ENCODE measurements around the gene ANKLE1.
A peak's percentile ranks its signal among the peaks of the same experiment; 100 is the strongest.
"Not testable (repeated sequence)": the region's sequence is repeated elsewhere in the genome, so short reads cannot be mapped to it uniquely, and the experiment has no call there.

The ANKLE1 gene

GRCh38 chr19:17285415-17286135, 3.9 kb downstream of the ANKLE1 start:
- DNase-seq, result no peak

DNA sequence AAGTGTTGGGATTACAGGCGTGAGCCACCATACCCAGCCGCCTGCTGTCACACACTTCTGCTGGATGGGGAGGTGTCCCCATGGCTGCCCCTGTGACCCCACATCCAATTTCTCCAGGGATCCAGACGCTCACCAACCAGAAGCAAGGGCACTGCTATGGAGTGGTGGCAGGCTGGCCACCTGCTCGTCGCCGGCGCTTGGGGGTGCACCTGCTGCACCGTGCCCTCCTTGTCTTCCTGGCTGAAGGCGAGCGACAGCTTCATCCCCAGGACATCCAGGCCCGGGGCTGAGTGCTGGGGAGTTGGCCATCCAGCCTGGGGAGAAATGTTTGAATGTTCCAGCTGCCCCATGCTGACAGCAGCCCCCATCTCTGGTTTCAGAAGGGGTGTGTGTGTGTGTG, 4.6 kb downstream of the ANKLE1 start:
- DNase-seq, result no peak

GRCh38 chr19:17286752-17287151, 5.1 kb downstream of the ANKLE1 start:
- DNase-seq, result no peak

DNA sequence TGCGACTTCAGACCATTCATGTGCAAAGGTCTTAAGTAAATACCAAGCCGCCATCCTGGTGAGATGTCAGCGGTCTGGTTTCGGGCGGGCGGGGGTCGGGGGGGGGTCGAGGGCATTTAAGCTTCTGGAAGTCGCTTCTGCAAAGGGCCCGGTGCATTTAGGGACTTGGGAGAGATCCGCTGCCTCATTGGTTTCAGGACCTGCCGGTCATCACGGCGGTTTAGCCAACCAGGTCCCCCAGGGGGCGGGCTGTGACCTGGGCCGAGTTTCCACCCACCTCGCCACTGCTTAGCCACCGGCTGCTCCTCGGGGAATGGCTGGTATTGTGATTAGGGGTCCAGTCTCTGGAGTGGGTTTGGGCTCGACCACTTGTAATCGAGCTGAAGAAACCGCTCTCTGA, 7.8 kb downstream of the ANKLE1 start:
- DNase-seq, result no peak

GRCh38 chr19:17292301-17293074, 10.8 kb downstream of the ANKLE1 start:
- no peak for DNase-seq

GRCh38 chr19:17293605-17294004, 11.9 kb downstream of the ANKLE1 start:
- DNase-seq, result no peak

DNA sequence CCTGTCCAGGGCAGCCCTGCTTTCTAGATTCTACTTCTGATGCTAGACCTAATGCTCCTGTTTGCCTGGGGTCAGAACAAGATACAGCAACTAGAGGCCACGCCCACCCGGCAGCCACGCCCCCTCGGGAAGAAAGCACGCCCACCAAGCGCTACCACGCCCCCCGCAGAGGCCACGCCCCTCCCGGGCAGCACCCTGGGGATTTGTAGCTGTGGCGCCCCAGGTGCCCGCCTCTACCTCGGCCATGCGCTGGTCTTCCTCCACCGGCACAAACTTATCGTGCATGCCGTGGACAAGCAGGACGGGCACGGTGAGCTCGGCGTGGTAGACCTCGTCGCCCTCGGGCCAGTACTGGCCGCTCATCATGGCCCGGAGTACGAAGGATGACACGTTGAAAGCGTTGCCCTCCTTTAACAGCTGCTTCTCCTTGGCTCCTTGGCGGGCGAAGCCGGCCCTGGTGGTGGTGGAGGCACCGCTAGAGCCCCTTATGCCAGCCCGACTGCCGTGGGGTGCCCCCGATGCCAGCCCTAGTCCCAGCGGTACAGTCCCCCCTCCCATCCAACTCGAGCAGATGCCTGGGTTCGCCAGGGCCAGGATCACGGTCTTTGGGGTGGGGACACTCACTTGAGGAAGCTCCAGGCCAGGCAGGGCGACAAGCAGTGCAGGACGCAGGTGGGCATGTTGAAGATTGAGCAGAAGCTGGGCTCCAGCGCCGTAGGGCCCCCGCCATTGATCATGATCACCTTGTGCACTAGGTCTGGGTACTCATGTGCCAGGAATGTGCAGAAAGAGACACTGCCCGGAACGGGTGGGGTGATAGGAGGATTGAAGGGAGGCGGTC, 12.6 kb downstream of the ANKLE1 start:
- DNase-seq, result no peak

GRCh38 chr19:17295551-17295950, 13.8 kb downstream of the ANKLE1 start:
- not testable (repeated sequence) for DNase-seq

DNA sequence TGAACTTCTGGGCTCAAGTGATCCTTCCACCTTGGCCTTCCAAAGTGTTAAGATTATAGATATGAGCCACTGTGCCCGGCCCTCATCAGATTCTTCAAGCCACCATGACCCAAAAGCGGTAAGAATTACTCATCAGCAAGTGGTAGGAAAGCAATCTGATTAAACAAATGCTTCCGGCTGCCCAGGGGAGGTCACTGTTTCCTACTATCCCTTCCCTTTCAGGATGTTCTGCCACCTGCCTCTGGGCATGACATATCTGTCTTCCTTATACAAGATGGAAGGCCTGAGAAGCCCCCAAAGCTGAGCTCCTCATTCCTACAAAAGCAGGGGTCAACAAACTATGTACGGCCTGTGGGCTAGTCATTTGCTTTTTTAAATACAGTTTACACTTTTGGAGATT, 14.6 kb downstream of the ANKLE1 start:
- no peak for DNase-seq

DNA sequence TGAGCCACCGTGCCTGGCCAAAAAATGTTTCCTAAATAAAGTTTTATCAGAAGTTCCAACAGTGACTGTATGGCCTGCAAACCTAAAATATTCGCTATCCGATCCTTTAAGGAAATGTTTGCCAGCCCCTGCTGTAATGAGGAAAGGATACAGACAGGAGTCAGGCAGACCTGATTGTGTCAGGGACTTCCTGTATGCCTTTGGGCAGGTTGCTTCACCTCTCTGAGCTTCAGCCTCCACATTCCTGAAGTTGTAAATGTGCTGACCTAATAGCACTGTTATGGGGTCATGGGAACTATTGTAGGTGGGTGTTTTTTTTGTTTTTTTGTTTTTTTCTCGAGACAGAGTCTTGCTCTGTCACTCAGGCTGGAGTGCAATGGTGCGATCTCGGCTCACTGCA, 15.3 kb downstream of the ANKLE1 start:
- DNase-seq, result no peak

- DNase-seq, result no peak
These were observed 19.4 kb downstream of the ANKLE1 start for GRCh38 chr19:17300992-17301619.

GRCh38 chr19:17302391-17303166, 20.9 kb downstream of the ANKLE1 start:
- no peak for DNase-seq

GRCh38 chr19:17303167-17303939, 21.7 kb downstream of the ANKLE1 start, which contains the start of gene ABHD8:
Gene ABHD8 (minus strand): TSS chr19:17303425. CDS start chr19:17301616, 1,809 bp downstream.
- peak; percentile 51 to 77 for DNase-seq

- DNase-seq, result no peak
These were observed 22.2 kb downstream of the ANKLE1 start for GRCh38 chr19:17303940-17304267.

GRCh38 chr19:17304386-17305215, 22.9 kb downstream of the ANKLE1 start:
- no peak for DNase-seq

- no peak for DNase-seq
These were observed 23.5 kb downstream of the ANKLE1 start for GRCh38 chr19:17305216-17305516.

DNA sequence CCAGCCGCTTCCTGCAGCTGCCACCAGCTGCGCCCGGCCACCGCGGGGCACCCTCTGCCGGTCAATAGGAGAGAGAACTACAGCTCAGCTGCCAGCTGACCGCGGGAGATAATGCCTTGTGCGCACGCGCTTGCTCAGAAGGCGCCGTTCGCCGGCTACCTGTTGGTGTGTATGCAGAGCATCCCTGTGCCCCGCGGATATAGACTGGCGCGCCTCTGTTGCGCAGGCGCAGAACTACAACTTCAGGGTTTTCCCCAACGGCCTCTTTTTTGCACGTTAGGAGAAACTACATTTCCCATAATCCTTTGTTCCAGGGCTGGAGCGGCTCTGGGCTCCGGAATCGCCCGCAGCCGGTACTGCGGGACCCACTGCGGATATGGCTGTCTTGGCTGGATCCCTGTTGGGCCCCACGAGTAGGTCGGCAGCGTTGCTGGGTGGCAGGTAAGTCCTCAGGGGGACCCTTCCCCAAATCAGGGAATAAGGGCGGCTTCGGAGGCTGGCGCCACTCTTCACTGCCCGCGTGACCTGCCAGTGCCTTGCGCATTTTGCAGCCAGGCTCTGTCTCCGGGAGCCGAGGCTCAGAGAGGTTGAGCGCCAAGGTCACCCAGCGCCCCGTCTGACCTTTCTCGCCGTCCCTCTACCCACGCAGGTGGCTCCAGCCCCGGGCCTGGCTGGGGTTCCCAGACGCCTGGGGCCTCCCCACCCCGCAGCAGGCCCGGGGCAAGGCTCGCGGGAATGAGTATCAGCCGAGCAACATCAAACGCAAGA, 24.0 kb downstream of the ANKLE1 start, which contains the start of gene MRPL34:
Gene MRPL34, plus strand, starts transcription at position 356 of the 768 bp plus-strand sequence. Its CDS starts 21 bp downstream, at position 377.
- peak; percentile 87 to 91 for DNase-seq

- DNase-seq, result no peak
These were observed 24.6 kb downstream of the ANKLE1 start for GRCh38 chr19:17306285-17306714.

- DNase-seq, result no peak
These were observed 26.2 kb downstream of the ANKLE1 start for GRCh38 chr19:17307876-17308377.

Data from NCI-H187 (cell line).